GM21390 (cell line): ENCODE data around the gene CMTM1.

Source experiments
- ATAC-seq: cut with Tn5 transposase; IDR thresholded peaks from one replicate; pipeline ENCODE4 v1.9.1; 2021; ENCODE audit not compliant: unreplicated experiment

Gene CMTM1

DNA sequence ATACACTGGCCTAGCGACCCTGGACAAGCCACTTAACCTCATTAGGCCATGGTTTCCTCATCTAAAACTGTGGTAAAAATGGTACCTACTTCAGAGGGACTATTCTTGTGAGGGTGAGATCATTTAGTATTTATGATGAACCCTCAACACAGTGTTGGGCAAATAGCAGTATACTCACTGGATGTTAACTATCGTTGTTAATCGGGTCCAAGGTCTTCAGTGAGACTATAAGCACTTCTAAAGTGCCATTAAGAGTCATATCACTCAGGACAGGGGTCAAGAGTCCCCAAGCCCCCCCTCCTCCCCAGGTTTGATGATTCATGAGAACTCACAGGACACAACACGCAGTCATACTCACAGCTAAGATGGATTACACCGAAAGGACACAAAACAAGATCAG, 27.3 kb upstream of the CMTM1 start:
- ATAC-seq: no peak

- ATAC-seq: peak; percentile 78
Measured at GRCh38 chr16:66539623-66540469, 26.4 kb upstream of the CMTM1 start.

DNA sequence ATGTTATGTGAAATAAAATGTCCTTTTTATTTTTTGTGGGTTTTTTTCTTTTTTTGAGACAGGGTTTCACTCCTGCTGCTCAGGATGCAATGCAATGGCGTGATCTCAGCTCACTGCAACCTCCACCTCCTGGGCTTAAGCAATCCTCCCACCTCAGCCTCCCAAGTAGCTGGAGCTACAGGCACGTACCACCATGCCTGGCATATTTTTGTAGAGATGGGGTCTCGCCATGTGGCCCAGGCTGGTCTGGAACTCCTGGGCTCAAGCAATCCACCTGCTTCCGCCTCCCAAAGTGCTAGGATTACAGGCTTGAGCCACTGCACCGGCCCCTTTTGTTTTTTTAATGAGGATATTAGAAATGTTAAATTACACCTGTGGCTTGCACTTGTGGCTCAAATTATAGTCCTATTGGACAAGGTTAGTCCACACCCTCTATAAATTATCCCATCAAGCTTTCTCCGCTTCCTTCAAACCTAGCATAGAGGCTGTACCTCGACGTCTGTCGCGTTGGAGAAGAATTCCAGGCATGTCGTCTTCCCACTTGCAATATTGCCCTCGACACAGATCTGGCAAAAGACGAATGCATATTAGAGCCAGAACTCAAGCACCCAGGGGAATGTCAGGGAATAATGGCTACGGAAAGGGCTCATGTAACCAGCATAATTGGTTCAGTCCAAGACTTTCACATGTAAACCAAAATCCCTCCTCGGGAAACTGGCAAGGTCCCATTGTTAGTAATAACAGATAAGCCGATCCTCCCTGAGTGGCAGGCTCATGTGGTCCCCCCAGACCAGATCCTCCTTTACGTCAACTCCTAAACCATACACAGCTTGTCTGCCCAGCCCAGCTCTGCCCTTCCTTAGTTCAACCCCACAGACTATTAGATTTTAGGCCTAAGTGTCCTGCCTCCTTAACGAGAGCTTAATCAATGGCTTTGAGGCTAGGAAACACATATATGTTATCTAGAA, 24.6 kb upstream of the CMTM1 start:
- ATAC-seq: no peak

- ATAC-seq: no peak
Measured at GRCh38 chr16:66542396-66542795, 23.8 kb upstream of the CMTM1 start.

GRCh38 chr16:66543541-66543940, 22.7 kb upstream of the CMTM1 start:
- ATAC-seq: no peak

DNA sequence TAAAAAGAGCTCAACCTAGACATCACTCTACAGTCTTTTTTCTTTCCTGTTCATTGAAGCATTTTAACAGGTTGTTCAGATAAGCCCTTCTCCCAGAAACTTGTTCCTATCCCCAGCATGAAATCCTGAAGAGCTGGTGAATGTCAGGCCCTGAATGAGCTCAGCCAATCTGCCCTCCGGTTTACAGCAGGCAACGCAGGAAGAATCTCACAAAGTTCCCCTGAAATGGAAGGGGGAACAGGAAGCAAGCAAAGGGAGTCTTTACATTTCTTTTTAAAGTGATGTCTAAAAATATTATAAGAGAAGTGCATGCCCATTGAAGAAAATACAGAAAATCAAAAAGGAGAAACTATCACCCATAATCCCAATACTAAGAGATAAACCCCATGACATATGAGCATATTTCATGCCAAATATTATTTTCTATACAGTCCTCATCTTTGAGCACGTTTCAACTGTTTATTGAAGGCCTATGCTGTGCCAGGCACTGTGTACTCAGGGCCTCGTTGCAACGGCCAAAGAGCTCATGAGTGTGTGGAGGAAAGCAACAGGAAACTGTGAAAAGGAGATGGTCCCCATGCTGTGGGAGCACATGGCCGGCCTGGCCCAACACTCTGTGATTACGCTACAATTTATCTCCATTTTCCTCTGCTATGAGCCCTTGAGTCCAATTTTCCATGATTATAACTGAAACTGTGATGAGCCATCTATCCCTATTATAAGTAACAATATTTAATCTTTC, 22.1 kb upstream of the CMTM1 start:
- no peak for ATAC-seq

- ATAC-seq: no peak
Measured at GRCh38 chr16:66547101-66547989, 18.9 kb upstream of the CMTM1 start.

- no peak for ATAC-seq
Measured at GRCh38 chr16:66548068-66548467, 18.2 kb upstream of the CMTM1 start.

- ATAC-seq: no peak
Measured at GRCh38 chr16:66548868-66549267, 17.4 kb upstream of the CMTM1 start.

GRCh38 chr16:66549284-66550131, 16.7 kb upstream of the CMTM1 start, which contains the start of gene TK2:
TSS of gene TK2 (minus strand) at chr16:66550122. CDS start at chr16:66550061, 61 bp downstream.
- peak; percentile 33 for ATAC-seq

GRCh38 chr16:66551348-66551759, 14.9 kb upstream of the CMTM1 start:
- ATAC-seq: no peak

GRCh38 chr16:66551788-66552285, 14.4 kb upstream of the CMTM1 start:
- ATAC-seq: no peak

- ATAC-seq: peak; percentile 67
Measured at GRCh38 chr16:66552286-66553177, 13.7 kb upstream of the CMTM1 start, which contains the start of gene CKLF. TSS of gene CKLF (plus strand) at chr16:66552576. CDS start at chr16:66552716, 140 bp downstream.

- ATAC-seq: no peak
Measured at GRCh38 chr16:66553223-66553622, 13.0 kb upstream of the CMTM1 start.

DNA sequence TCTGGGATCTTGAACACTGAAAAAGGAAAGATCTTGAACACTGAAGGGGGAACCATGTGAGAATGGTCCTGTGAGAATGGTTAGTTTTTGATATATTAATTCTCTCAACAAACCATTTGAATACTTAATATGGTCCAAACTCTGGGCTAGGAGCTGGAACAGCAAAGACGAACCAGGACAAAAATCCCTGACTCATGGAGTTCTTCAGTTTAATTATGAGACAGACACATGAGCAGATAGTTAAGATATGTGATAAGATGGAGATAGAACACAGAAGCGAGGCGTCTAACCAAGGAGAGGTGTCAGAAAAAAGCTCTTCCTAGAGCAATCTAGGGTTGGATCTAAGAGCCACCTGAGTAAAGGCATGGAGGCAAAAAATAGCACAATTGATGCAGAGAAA, 12.2 kb upstream of the CMTM1 start:
- ATAC-seq: no peak

GRCh38 chr16:66554495-66554894, 11.7 kb upstream of the CMTM1 start:
- ATAC-seq: no peak

GRCh38 chr16:66560107-66560506, 6.1 kb upstream of the CMTM1 start:
- ATAC-seq: no peak
